Measurements from ENCODE around the gene ITGA8. TPM values are rescaled to one million over a fixed set of nuclear protein-coding genes. Genes with fewer than 3 reads are reported as not detected.
"Not testable (repeated sequence)": the region's sequence is repeated elsewhere in the genome, so short reads cannot be mapped to it uniquely, and the experiment has no call there.

Gene ITGA8
- total and polyA plus RNA-seq, 4 donors, result 4.7 to 55.2 (median 10.7) TPM

- not testable (repeated sequence) for H3K27me3 ChIP-seq (ENCODE audit: control insufficient read depth, insufficient read depth, low read length); DNase-seq (ENCODE audit: low read depth in 4 of 6, low spot score in 6 of 6); H3K36me3 ChIP-seq (ENCODE audit: control insufficient read depth, insufficient read depth, low read length); H3K9me3 ChIP-seq (ENCODE audit: control insufficient read depth, insufficient read depth, low read length); H3K4me1 ChIP-seq (ENCODE audit: control insufficient read depth, insufficient read depth, low read length); H3K27ac ChIP-seq (ENCODE audit: low read depth, low read length); H3K4me3 ChIP-seq (ENCODE audit: low read depth, low read length)
- no CpG with 5 or more reads among the region's 3 CpGs for WGBS (ENCODE audit: insufficient coverage)
These were observed 88.5 kb downstream of the ITGA8 start for GRCh38 chr10:15631205-15631604.

- H3K27me3 ChIP-seq (ENCODE audit: control insufficient read depth, insufficient read depth, low read length), result no peaks in the 10 kb centered on the region
- H3K36me3 ChIP-seq (ENCODE audit: control insufficient read depth, insufficient read depth, low read length), result no peaks in the 10 kb centered on the region
- no peak for DNase-seq (ENCODE audit: low read depth in 4 of 6, low spot score in 6 of 6)
- H3K27ac ChIP-seq (ENCODE audit: low read depth, low read length), result no peak overlapping the region
- H3K4me1 ChIP-seq (ENCODE audit: control insufficient read depth, insufficient read depth, low read length), result no peaks in the 10 kb centered on the region
- H3K4me3 ChIP-seq (ENCODE audit: low read depth, low read length), result no peak overlapping the region
- no peaks in the 10 kb centered on the region for H3K9me3 ChIP-seq (ENCODE audit: control insufficient read depth, insufficient read depth, low read length)
- no CpG with 5 or more reads among the region's 5 CpGs for WGBS (ENCODE audit: insufficient coverage)
These were observed 89.4 kb downstream of the ITGA8 start for GRCh38 chr10:15630353-15630752.

GRCh38 chr10:15627617-15628196 is 92.0 kb downstream of the ITGA8 start:
- Histone ChIP-seq H3K27me3 (ENCODE audit: control insufficient read depth, insufficient read depth, low read length) (no peaks in the 10 kb centered on the region), H3K4me1 (ENCODE audit: control insufficient read depth, insufficient read depth, low read length) (no peaks in the 10 kb centered on the region), H3K4me3 (ENCODE audit: low read depth, low read length) (no peak overlapping the region), H3K9me3 (ENCODE audit: control insufficient read depth, insufficient read depth, low read length) (no peaks in the 10 kb centered on the region), H3K27ac (ENCODE audit: low read depth, low read length) (no peak overlapping the region), H3K36me3 (ENCODE audit: control insufficient read depth, insufficient read depth, low read length) (no peaks in the 10 kb centered on the region)
- no CpG with 5 or more reads among the region's 8 CpGs for WGBS (ENCODE audit: insufficient coverage)
- DNase-seq (ENCODE audit: low read depth in 4 of 6, low spot score in 6 of 6), result no peak

- no peaks in the 10 kb centered on the region for H3K36me3 ChIP-seq (ENCODE audit: control insufficient read depth, insufficient read depth, low read length)
- H3K9me3 ChIP-seq (ENCODE audit: control insufficient read depth, insufficient read depth, low read length), result no peaks in the 10 kb centered on the region
- no peaks in the 10 kb centered on the region for H3K4me1 ChIP-seq (ENCODE audit: control insufficient read depth, insufficient read depth, low read length)
- no peak overlapping the region for H3K4me3 ChIP-seq (ENCODE audit: low read depth, low read length)
- no CpG with 5 or more reads among the region's 2 CpGs for WGBS (ENCODE audit: insufficient coverage)
- no peak overlapping the region for H3K27ac ChIP-seq (ENCODE audit: low read depth, low read length)
- no peaks in the 10 kb centered on the region for H3K27me3 ChIP-seq (ENCODE audit: control insufficient read depth, insufficient read depth, low read length)
- DNase-seq (ENCODE audit: low read depth in 4 of 6, low spot score in 6 of 6), result no peak
These were observed 92.8 kb downstream of the ITGA8 start for GRCh38 chr10:15626937-15627336.

- H3K27ac ChIP-seq (ENCODE audit: low read depth, low read length), result no peak overlapping the region
- no peaks in the 10 kb centered on the region for H3K9me3 ChIP-seq (ENCODE audit: control insufficient read depth, insufficient read depth, low read length)
- 84% methylated on average over 3 of the region's 5 CpGs for WGBS (ENCODE audit: insufficient coverage)
- no peaks in the 10 kb centered on the region for H3K4me1 ChIP-seq (ENCODE audit: control insufficient read depth, insufficient read depth, low read length)
- no peaks in the 10 kb centered on the region for H3K36me3 ChIP-seq (ENCODE audit: control insufficient read depth, insufficient read depth, low read length)
- no peak for DNase-seq (ENCODE audit: low read depth in 4 of 6, low spot score in 6 of 6)
- no peak overlapping the region for H3K4me3 ChIP-seq (ENCODE audit: low read depth, low read length)
- H3K27me3 ChIP-seq (ENCODE audit: control insufficient read depth, insufficient read depth, low read length), result no peaks in the 10 kb centered on the region
These were observed 94.5 kb downstream of the ITGA8 start for GRCh38 chr10:15625261-15625660.

GRCh38 chr10:15624401-15625196 is 95.1 kb downstream of the ITGA8 start:
- no peak overlapping the region for H3K4me3 ChIP-seq (ENCODE audit: low read depth, low read length)
- DNase-seq (ENCODE audit: low read depth in 4 of 6, low spot score in 6 of 6), result peak in 1 of 6 donors; percentile 15
- H3K9me3 ChIP-seq (ENCODE audit: control insufficient read depth, insufficient read depth, low read length), result no peaks in the 10 kb centered on the region
- no peaks in the 10 kb centered on the region for H3K36me3 ChIP-seq (ENCODE audit: control insufficient read depth, insufficient read depth, low read length)
- no peak overlapping the region for H3K27ac ChIP-seq (ENCODE audit: low read depth, low read length)
- H3K4me1 ChIP-seq (ENCODE audit: control insufficient read depth, insufficient read depth, low read length), result no peaks in the 10 kb centered on the region
- no peaks in the 10 kb centered on the region for H3K27me3 ChIP-seq (ENCODE audit: control insufficient read depth, insufficient read depth, low read length)
- WGBS (ENCODE audit: insufficient coverage), result 82% methylated on average over 4 of the region's 6 CpGs

GRCh38 chr10:15620836-15621515 is 98.7 kb downstream of the ITGA8 start:
- no CpG with 5 or more reads among the region's 3 CpGs for WGBS (ENCODE audit: insufficient coverage)
- no peak overlapping the region for H3K4me3 ChIP-seq (ENCODE audit: low read depth, low read length)
- DNase-seq (ENCODE audit: low read depth in 4 of 6, low spot score in 6 of 6), result peak in 1 of 6 donors; percentile 20
- no peaks in the 10 kb centered on the region for H3K36me3 ChIP-seq (ENCODE audit: control insufficient read depth, insufficient read depth, low read length)
- H3K27me3 ChIP-seq (ENCODE audit: control insufficient read depth, insufficient read depth, low read length), result no peaks in the 10 kb centered on the region
- H3K9me3 ChIP-seq (ENCODE audit: control insufficient read depth, insufficient read depth, low read length), result no peaks in the 10 kb centered on the region
- no peaks in the 10 kb centered on the region for H3K4me1 ChIP-seq (ENCODE audit: control insufficient read depth, insufficient read depth, low read length)
- H3K27ac ChIP-seq (ENCODE audit: low read depth, low read length), result no peak overlapping the region

GRCh38 chr10:15620337-15620736 is 99.4 kb downstream of the ITGA8 start:
- Histone ChIP-seq H3K4me1 (ENCODE audit: control insufficient read depth, insufficient read depth, low read length) (no peaks in the 10 kb centered on the region), H3K4me3 (ENCODE audit: low read depth, low read length) (no peak overlapping the region), H3K9me3 (ENCODE audit: control insufficient read depth, insufficient read depth, low read length) (no peaks in the 10 kb centered on the region), H3K27ac (ENCODE audit: low read depth, low read length) (no peak overlapping the region), H3K36me3 (ENCODE audit: control insufficient read depth, insufficient read depth, low read length) (no peaks in the 10 kb centered on the region), H3K27me3 (ENCODE audit: control insufficient read depth, insufficient read depth, low read length) (no peaks in the 10 kb centered on the region)
- DNase-seq (ENCODE audit: low read depth in 4 of 6, low spot score in 6 of 6), result no peak
- WGBS (ENCODE audit: insufficient coverage), result no CpG with 5 or more reads among the region's 5 CpGs

- WGBS (ENCODE audit: insufficient coverage), result no CpG with 5 or more reads among the region's 2 CpGs
- H3K27ac ChIP-seq (ENCODE audit: low read depth, low read length), result no peak overlapping the region
- H3K36me3 ChIP-seq (ENCODE audit: control insufficient read depth, insufficient read depth, low read length), result no peaks in the 10 kb centered on the region
- DNase-seq (ENCODE audit: low read depth in 4 of 6, low spot score in 6 of 6), result peak in 1 of 6 donors; percentile 30
- no peak overlapping the region for H3K4me3 ChIP-seq (ENCODE audit: low read depth, low read length)
- no peaks in the 10 kb centered on the region for H3K27me3 ChIP-seq (ENCODE audit: control insufficient read depth, insufficient read depth, low read length)
- H3K9me3 ChIP-seq (ENCODE audit: control insufficient read depth, insufficient read depth, low read length), result no peaks in the 10 kb centered on the region
- H3K4me1 ChIP-seq (ENCODE audit: control insufficient read depth, insufficient read depth, low read length), result no peaks in the 10 kb centered on the region
These were observed 110.5 kb downstream of the ITGA8 start for GRCh38 chr10:15609246-15609645.
